Measurements from ENCODE around the gene HDAC9. TPM values are rescaled to one million over a fixed set of nuclear protein-coding genes. Genes with fewer than 3 reads are reported as not detected.

The HDAC9 gene
- total and polyA plus RNA-seq, 2 of the 13 experiments (the other 11 are each of a cell fraction or from before 2014, with no cell fraction given) = 0.05 to 0.07 TPM

- no peak for FAIRE-seq
Measured at GRCh38 chr7:18895456-18895855, 399.9 kb downstream of the HDAC9 start.

More at GRCh38 chr7:18895456-18895855, 399.9 kb downstream of the HDAC9 start:
- Histone ChIP-seq H3K9me3 (ENCODE audit: low read length) (peaks cover 65% of the 10 kb centered on the region), H3K9ac (ENCODE audit: insufficient read depth, low read depth, low read length) (no peak overlapping the region), H3K27me3 (ENCODE audit: control insufficient read depth in 1 of 2, insufficient read depth in 2 of 2, low read length in 2 of 2) (no peaks in the 10 kb centered on the region), H3K4me3 (replicated peaks in 1 of 3; ENCODE audit: insufficient read depth in 1 of 3, low read depth in 2 of 3, low read length in 3 of 3) (no peak overlapping the region), H3K4me1 (ENCODE audit: insufficient read depth, low read length) (no peaks in the 10 kb centered on the region), H4K20me1 (ENCODE audit: insufficient read depth, low read length) (no peaks in the 10 kb centered on the region), H3K36me3 (replicated peaks in 1 of 2; ENCODE audit: control insufficient read depth in 1 of 2, insufficient read depth in 2 of 2, low read length in 2 of 2) (no peaks in the 10 kb centered on the region), H2AFZ (ENCODE audit: low read length) (no peak overlapping the region), H3K27ac (ENCODE audit: extremely low read length, insufficient read depth, low read length) (no peak overlapping the region), H3K4me2 (ENCODE audit: low read depth, low read length) (no peak overlapping the region), H3K79me2 (ENCODE audit: insufficient read depth, low read length) (no peaks in the 10 kb centered on the region)
- ATAC-seq (no peak), DNase-seq (ENCODE audit: low spot score) (no peak)
- POLR2A ChIA-PET = no interaction called here
- intact Hi-C loops (cut with micrococcal nuclease; ENCODE audit: unreplicated experiment) (no loop called here), in situ Hi-C loops (cut with HindIII; ENCODE audit: extremely low pct_ligation_motif_present, low pct_unique_long_range_greater_than_20kb) (no loop called here)
- CTCF ChIA-PET (ENCODE audit: low intra/inter-chr PET ratio, low total read pairs) = no interaction called here
- no TSS peak for BruUV-seq (replicated peaks)
- TF ChIP-seq CREB3 (CRISPR knock-in tag; IDR thresholded peaks at IDR 0.05) (no peak), ZFX (CRISPR knock-in tag; IDR thresholded peaks at IDR 0.05; ENCODE audit: low read depth) (no peak), ZNF124 (CRISPR knock-in tag; IDR thresholded peaks at IDR 0.05) (no peak), TEAD2 (CRISPR knock-in tag; IDR thresholded peaks at IDR 0.05) (no peak), KDM6A (CRISPR knock-in tag; IDR thresholded peaks at IDR 0.05; ENCODE audit: low read depth) (no peak), ZNF260 (CRISPR knock-in tag; IDR thresholded peaks at IDR 0.05; ENCODE audit: borderline replicate concordance, low read depth) (no peak), FIP1L1 (IDR thresholded peaks at IDR 0.05; ENCODE audit: borderline replicate concordance, insufficient read depth, low read depth, low read length) (no peak), ZBTB20 (CRISPR knock-in tag; IDR thresholded peaks at IDR 0.05; ENCODE audit: borderline replicate concordance, low read depth) (no peak), ZNF891 (CRISPR knock-in tag; IDR thresholded peaks at IDR 0.05) (no peak), ATF7-NPFF (CRISPR knock-in tag; IDR thresholded peaks at IDR 0.05; ENCODE audit: low read depth) (no peak), ZNF230 (CRISPR knock-in tag; IDR thresholded peaks at IDR 0.05) (no peak), FOXK1 (CRISPR knock-in tag; IDR thresholded peaks at IDR 0.05; ENCODE audit: borderline replicate concordance, low read depth) (no peak), ZNF570 (CRISPR knock-in tag; IDR thresholded peaks at IDR 0.05; ENCODE audit: borderline replicate concordance) (no peak), MED13 (CRISPR knock-in tag; IDR thresholded peaks at IDR 0.05) (no peak), IKZF4 (CRISPR knock-in tag; IDR thresholded peaks at IDR 0.05; ENCODE audit: borderline replicate concordance, low read depth, not compliant biosample characterization) (no peak), HIVEP1 (CRISPR knock-in tag; IDR thresholded peaks at IDR 0.05) (no peak), PHF8 (CRISPR knock-in tag; IDR thresholded peaks at IDR 0.05) (no peak)
- 3% methylated on average over 3 of the region's 3 CpGs for WGBS (ENCODE audit: low lambda C conversion rate)
